DOHH2 (cell line): ENCODE measurements around the gene PTPRQ.

Source experiments
- H3F3A ChIP-seq: fragments of 200-600 bp; sonication (generic), shearing (Covaris generic); 2 replicates; pipeline ENCODE4 v1.6.0; 2016; ENCODE audit warnings: antibody characterized with exemption, mild to moderate bottlenecking; ENCODE audit not compliant: control insufficient read depth, insufficient read depth
- H3K27ac ChIP-seq: fragments of 200-600 bp; sonication (generic); 2 replicates; pipeline ENCODE4 v1.5.1; 2014; ENCODE audit warnings: low read depth, mild to moderate bottlenecking, low read length, moderate library complexity
- H3K27me3 ChIP-seq: fragments of 200-600 bp; sonication (generic); 2 replicates; pipeline ENCODE4 v1.6.1; 2014; ENCODE audit warnings: mild to moderate bottlenecking, low read length, mixed read lengths; ENCODE audit not compliant: control insufficient read depth
- H3K36me3 ChIP-seq: fragments of 200-600 bp; sonication (generic); 2 replicates; pipeline ENCODE4 v1.6.1; 2014; ENCODE audit warnings: mild to moderate bottlenecking, low read length, moderate library complexity, mixed read lengths; ENCODE audit not compliant: control insufficient read depth
- H3K4me1 ChIP-seq: fragments of 200-600 bp; sonication (generic); 2 replicates; pipeline ENCODE4 v1.6.1; 2014; ENCODE audit warnings: mild to moderate bottlenecking, low read length, mixed read lengths; ENCODE audit not compliant: control insufficient read depth
- H3K4me2 ChIP-seq: fragments of 200-600 bp; sonication (generic); 2 replicates; pipeline ENCODE4 v1.6.0; 2014; ENCODE audit warnings: mild to moderate bottlenecking, low read length, moderate library complexity
- H3K4me3 ChIP-seq: fragments of 200-600 bp; sonication (generic); 2 replicates; pipeline ENCODE4 v1.5.1; 2014; ENCODE audit warnings: mild to moderate bottlenecking, low read length, mixed read lengths
- H3K79me2 ChIP-seq: fragments of 200-600 bp; sonication (generic); 2 replicates; pipeline ENCODE4 v1.6.1; 2014; ENCODE audit warnings: mild to moderate bottlenecking, low read length, mixed read lengths; ENCODE audit not compliant: control insufficient read depth
- H3K9me2 ChIP-seq: fragments of 200-600 bp; sonication (generic); replicated peaks from 2 replicates; pipeline ENCODE4 v1.6.1; 2014; ENCODE audit warnings: mild to moderate bottlenecking, low read length, mixed read lengths; ENCODE audit not compliant: control insufficient read depth
- H3K9me3 ChIP-seq: fragments of 200-600 bp; sonication (generic); 2 replicates; pipeline ENCODE4 v1.6.1; 2014; ENCODE audit warnings: antibody characterized with exemption, low read length, mixed read lengths; ENCODE audit not compliant: control insufficient read depth, insufficient read depth
- H4K20me1 ChIP-seq: fragments of 200-600 bp; sonication (generic); 2 replicates; pipeline ENCODE4 v1.6.0; 2014; ENCODE audit warnings: low read depth, mild to moderate bottlenecking, antibody characterized with exemption, low read length, moderate library complexity; ENCODE audit not compliant: control insufficient read depth, insufficient read depth
- CTCF ChIP-seq: fragments of 200-600 bp; sonication (generic); IDR thresholded peaks from one replicate; pipeline ENCODE4 v1.5.1; 2014; ENCODE audit warnings: antibody characterized with exemption, mild to moderate bottlenecking, low read depth, low read length; ENCODE audit not compliant: poor library complexity, severe bottlenecking
- EZH2phosphoT487 ChIP-seq: fragments of 200-600 bp; sonication (generic); IDR thresholded peaks from 2 replicates; pipeline ENCODE4 v1.6.1; 2017; ENCODE audit warnings: borderline replicate concordance, mild to moderate bottlenecking, antibody characterized with exemption, low read length, moderate library complexity, mixed read lengths

PTPRQ gene

GRCh38 chr12:80690090-80690489 is 246.1 kb downstream of the PTPRQ start:
- H3K36me3 ChIP-seq = peaks cover 3% of the 10 kb centered on the region; the same call in 1 of the 2 replicates
- no peak overlapping the region for H3K4me2 ChIP-seq
- H3K79me2 ChIP-seq = no peaks in the 10 kb centered on the region
- H3K4me1 ChIP-seq = peaks cover 32% of the 10 kb centered on the region
- TF ChIP-seq CTCF (no peak), EZH2phosphoT487 (no peak)
- no peak overlapping the region for H3K27ac ChIP-seq
- no peaks in the 10 kb centered on the region for H4K20me1 ChIP-seq
- no peaks in the 10 kb centered on the region for H3F3A ChIP-seq
- no peaks in the 10 kb centered on the region for H3K9me3 ChIP-seq
- H3K27me3 ChIP-seq = no peaks in the 10 kb centered on the region
- H3K4me3 ChIP-seq = no peak overlapping the region
- H3K9me2 ChIP-seq = no peaks in the 10 kb centered on the region

GRCh38 chr12:80690513-80690912 is 246.5 kb downstream of the PTPRQ start:
- Histone ChIP-seq H3K36me3 (peaks cover 3% of the 10 kb centered on the region; the same call in 1 of the 2 replicates), H3K27me3 (no peaks in the 10 kb centered on the region), H4K20me1 (no peaks in the 10 kb centered on the region), H3K9me3 (no peaks in the 10 kb centered on the region), H3K4me1 (peaks cover 32% of the 10 kb centered on the region), H3K79me2 (no peaks in the 10 kb centered on the region), H3K4me3 (no peak overlapping the region), H3K9me2 (no peaks in the 10 kb centered on the region), H3F3A (no peaks in the 10 kb centered on the region), H3K27ac (no peak overlapping the region), H3K4me2 (no peak overlapping the region)
- TF ChIP-seq CTCF = no peak
- no peak for TF ChIP-seq EZH2phosphoT487

- Histone ChIP-seq H3K36me3 (peaks cover 3% of the 10 kb centered on the region; the same call in 1 of the 2 replicates), H3K9me3 (no peaks in the 10 kb centered on the region), H3K79me2 (no peaks in the 10 kb centered on the region), H3F3A (no peaks in the 10 kb centered on the region), H3K4me1 (peaks cover 32% of the 10 kb centered on the region), H4K20me1 (no peaks in the 10 kb centered on the region), H3K27me3 (no peaks in the 10 kb centered on the region), H3K9me2 (no peaks in the 10 kb centered on the region), H3K4me3 (peak overlapping the region; percentile 42), H3K27ac (no peak overlapping the region), H3K4me2 (peak overlapping the region; percentile 54)
- TF ChIP-seq CTCF (no peak), EZH2phosphoT487 (no peak)
Observed at GRCh38 chr12:80692114-80692513, 248.1 kb downstream of the PTPRQ start.
